ENCODE results near the gene ONECUT3. TPM values are rescaled to one million over a fixed set of nuclear protein-coding genes. Genes with fewer than 3 reads are reported as not detected.

ONECUT3 gene
- total and polyA plus RNA-seq, 4 donors: not detected

GRCh38 chr19:1789261-1790041 is 36.1 kb downstream of the ONECUT3 start:
- Histone ChIP-seq H3K4me3 (ENCODE audit: low read depth in 1 of 3, low read length in 3 of 3) (no peak overlapping the region), H3K27ac (ENCODE audit: low read depth in 1 of 2, low read length in 2 of 2) (no peak overlapping the region)

GRCh38 chr19:1790054-1790792 is 36.9 kb downstream of the ONECUT3 start:
- DNase-seq (ENCODE audit: low spot score): no peak
- no peak overlapping the region for H3K9ac ChIP-seq (ENCODE audit: low read depth in 1 of 2, low read length in 2 of 2)
- H3K4me1 ChIP-seq (ENCODE audit: control insufficient read depth in 4 of 4, insufficient read depth in 4 of 4, low read length in 3 of 4): peaks cover 0 to 3% (median 0%) of the 10 kb centered on the region in 4 donors
- H3K27me3 ChIP-seq (ENCODE audit: control insufficient read depth in 4 of 4, insufficient read depth in 4 of 4, low read length in 3 of 4): no peaks in the 10 kb centered on the region
- no peak overlapping the region for H3K4me3 ChIP-seq (ENCODE audit: low read depth in 1 of 3, low read length in 3 of 3)
- H3K36me3 ChIP-seq (ENCODE audit: control insufficient read depth in 4 of 4, insufficient read depth in 3 of 4, low read depth in 1 of 4, low read length in 3 of 4): no peaks in the 10 kb centered on the region
- H3K9me3 ChIP-seq (ENCODE audit: control insufficient read depth in 4 of 4, low read length in 3 of 4): peaks cover 0 to 2% (median 0%) of the 10 kb centered on the region in 4 donors
- WGBS: 42% methylated on average over 7 of the region's 7 CpGs
- H3K27ac ChIP-seq (ENCODE audit: low read depth in 1 of 2, low read length in 2 of 2): no peak overlapping the region
- TF ChIP-seq HNF4A (conservative IDR thresholded peaks at IDR 0.05): no peak
- no peak for TF ChIP-seq RXRA (IDR thresholded peaks at IDR 0.05)
- TF ChIP-seq FOXA1 (IDR thresholded peaks at IDR 0.05): no peak
- TF ChIP-seq REST (IDR thresholded peaks at IDR 0.05): no peak
- TF ChIP-seq HNF4G (IDR thresholded peaks at IDR 0.05): no peak
- TF ChIP-seq CTCF (IDR thresholded peaks at IDR 0.05; ENCODE audit: low read depth, low read length, missing input control): no peak
- no peak for TF ChIP-seq NR2F2 (IDR thresholded peaks at IDR 0.05)
- no peak for TF ChIP-seq FOXA2 (IDR thresholded peaks at IDR 0.05)
- no peak for TF ChIP-seq JUND (IDR thresholded peaks at IDR 0.05)
- no peak for TF ChIP-seq MAX (IDR thresholded peaks at IDR 0.05)
- TF ChIP-seq SP1 (IDR thresholded peaks at IDR 0.05): no peak
- no peak for TF ChIP-seq EGR1 (IDR thresholded peaks at IDR 0.05; ENCODE audit: low read depth in 2 of 2)

More at GRCh38 chr19:1789261-1790041, 36.1 kb downstream of the ONECUT3 start:
- Histone ChIP-seq H3K27me3 (ENCODE audit: control insufficient read depth in 4 of 4, insufficient read depth in 4 of 4, low read length in 3 of 4) (no peaks in the 10 kb centered on the region), H3K4me1 (ENCODE audit: control insufficient read depth in 4 of 4, insufficient read depth in 4 of 4, low read length in 3 of 4) (peaks cover 0 to 3% (median 0%) of the 10 kb centered on the region in 4 donors), H3K36me3 (ENCODE audit: control insufficient read depth in 4 of 4, insufficient read depth in 3 of 4, low read depth in 1 of 4, low read length in 3 of 4) (no peaks in the 10 kb centered on the region), H3K9me3 (ENCODE audit: control insufficient read depth in 4 of 4, low read length in 3 of 4) (peaks cover 0 to 2% (median 0%) of the 10 kb centered on the region in 4 donors), H3K9ac (ENCODE audit: low read depth in 1 of 2, low read length in 2 of 2) (no peak overlapping the region)
- TF ChIP-seq MAX (IDR thresholded peaks at IDR 0.05) (no peak), REST (IDR thresholded peaks at IDR 0.05) (no peak), JUND (IDR thresholded peaks at IDR 0.05) (no peak), EGR1 (IDR thresholded peaks at IDR 0.05; ENCODE audit: low read depth in 2 of 2) (no peak), HNF4A (conservative IDR thresholded peaks at IDR 0.05) (no peak), FOXA1 (IDR thresholded peaks at IDR 0.05) (no peak), HNF4G (IDR thresholded peaks at IDR 0.05) (no peak)
- TF ChIP-seq, protein P1, sequence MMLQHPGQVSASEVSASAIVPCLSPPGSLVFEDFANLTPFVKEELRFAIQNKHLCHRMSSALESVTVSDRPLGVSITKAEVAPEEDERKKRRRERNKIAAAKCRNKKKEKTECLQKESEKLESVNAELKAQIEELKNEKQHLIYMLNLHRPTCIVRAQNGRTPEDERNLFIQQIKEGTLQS (IDR thresholded peaks at IDR 0.05): no peak
- DNase-seq (ENCODE audit: low spot score): no peak
- WGBS: 28% methylated on average over 59 of the region's 59 CpGs

All from liver (tissue), 9 donors.